ENCODE measurements around the gene CLPSL2.

- TF ChIP-seq, protein P1, sequence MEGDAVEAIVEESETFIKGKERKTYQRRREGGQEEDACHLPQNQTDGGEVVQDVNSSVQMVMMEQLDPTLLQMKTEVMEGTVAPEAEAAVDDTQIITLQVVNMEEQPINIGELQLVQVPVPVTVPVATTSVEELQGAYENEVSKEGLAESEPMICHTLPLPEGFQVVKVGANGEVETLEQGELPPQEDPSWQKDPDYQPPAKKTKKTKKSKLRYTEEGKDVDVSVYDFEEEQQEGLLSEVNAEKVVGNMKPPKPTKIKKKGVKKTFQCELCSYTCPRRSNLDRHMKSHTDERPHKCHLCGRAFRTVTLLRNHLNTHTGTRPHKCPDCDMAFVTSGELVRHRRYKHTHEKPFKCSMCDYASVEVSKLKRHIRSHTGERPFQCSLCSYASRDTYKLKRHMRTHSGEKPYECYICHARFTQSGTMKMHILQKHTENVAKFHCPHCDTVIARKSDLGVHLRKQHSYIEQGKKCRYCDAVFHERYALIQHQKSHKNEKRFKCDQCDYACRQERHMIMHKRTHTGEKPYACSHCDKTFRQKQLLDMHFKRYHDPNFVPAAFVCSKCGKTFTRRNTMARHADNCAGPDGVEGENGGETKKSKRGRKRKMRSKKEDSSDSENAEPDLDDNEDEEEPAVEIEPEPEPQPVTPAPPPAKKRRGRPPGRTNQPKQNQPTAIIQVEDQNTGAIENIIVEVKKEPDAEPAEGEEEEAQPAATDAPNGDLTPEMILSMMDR (IDR thresholded peaks at IDR 0.05) = no peak
- no peak for TF ChIP-seq POLR2A (IDR thresholded peaks at IDR 0.05)
- no peak for TF ChIP-seq EP300 (IDR thresholded peaks at IDR 0.05)
Observed at GRCh38 chr6:35757456-35758123, 18.8 kb upstream of the CLPSL2 start.

Data from tibial nerve (tissue), 4 donors.